GOT3 (cell line): ENCODE data around the gene ANG.

Experiments
- DNase-seq: peaks from one replicate; lab custom pipeline; 2025; ENCODE audit warnings: mixed read lengths; lab: John Stamatoyannopoulos, UW

ANG gene

GRCh38 chr14:20676072-20676471 is 12.5 kb upstream of the ANG start:
- DNase-seq = no peak

DNA sequence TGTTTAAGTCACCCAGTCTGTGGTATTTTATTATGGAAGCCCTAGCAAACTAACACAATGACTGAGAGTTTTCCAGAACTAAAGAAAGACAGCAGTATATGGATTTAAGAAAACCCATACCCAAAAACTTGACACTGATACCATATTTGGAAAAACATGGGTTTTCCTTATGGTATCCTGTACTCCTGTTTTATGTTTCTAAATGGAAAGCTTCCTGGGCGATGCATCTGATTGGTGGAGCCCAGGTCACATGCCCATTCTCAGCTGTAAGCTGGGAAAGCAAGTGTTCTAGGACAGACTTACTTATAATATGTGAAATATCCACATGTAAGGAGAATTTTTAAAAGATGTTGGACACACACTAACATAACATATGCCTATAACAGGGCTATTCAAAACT is 8.7 kb upstream of the ANG start:
- no peak for DNase-seq

- no peak for DNase-seq
Observed at GRCh38 chr14:20680363-20680762, 8.2 kb upstream of the ANG start.

- DNase-seq = no peak
Observed at GRCh38 chr14:20680843-20681347, 7.7 kb upstream of the ANG start.

GRCh38 chr14:20681348-20682126 is 7.0 kb upstream of the ANG start:
- DNase-seq = peak; percentile 27

DNA sequence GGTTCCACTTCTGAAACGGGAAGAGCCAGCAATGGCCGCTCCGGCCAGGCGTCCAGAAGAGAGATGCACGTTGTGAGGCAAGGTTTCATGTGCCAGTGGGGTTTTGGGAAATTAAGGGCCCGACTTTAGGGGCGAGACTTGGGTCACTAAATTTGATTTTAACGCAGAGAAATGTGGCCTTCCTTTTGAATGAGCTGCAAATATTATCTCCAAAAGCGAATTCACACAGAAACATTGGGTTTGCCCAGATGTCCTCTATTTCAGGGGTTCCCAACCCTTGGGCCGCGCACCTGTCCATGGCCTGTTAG is 6.5 kb upstream of the ANG start:
- no peak for DNase-seq

DNA sequence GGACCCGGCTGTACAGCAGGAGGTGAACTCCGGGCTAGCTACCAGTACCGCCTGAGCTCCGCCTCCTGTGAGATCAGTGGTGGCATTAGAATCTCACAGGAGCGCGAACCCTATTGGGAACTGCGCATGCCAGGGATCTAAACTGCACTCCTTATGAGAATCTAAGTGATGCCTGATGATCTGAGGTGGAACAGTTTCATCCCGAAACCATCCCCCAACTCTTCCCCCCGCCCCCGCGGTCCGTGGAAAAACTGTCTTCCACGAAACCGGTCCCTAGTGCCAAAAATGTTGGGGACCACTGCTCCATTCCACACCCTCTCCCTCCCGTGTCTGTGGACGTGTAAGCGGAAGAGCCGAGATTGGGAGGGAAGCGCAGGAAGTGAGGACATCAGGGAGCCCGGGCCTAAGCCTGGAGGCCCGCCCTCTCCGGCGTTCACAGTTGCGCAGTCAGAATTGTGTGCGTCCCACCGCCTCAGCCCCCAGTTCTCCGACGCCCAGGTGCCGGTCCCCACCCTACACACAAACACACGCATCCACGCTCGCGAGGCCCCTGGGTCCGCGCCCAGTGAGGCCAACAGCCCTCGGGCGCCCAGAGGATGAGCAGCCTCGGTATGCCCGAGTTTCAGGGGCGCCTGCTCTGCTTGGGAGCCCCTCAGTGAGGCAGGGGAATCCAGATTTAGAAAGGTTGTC is 6.0 kb upstream of the ANG start:
- DNase-seq = peak; percentile 21

DNA sequence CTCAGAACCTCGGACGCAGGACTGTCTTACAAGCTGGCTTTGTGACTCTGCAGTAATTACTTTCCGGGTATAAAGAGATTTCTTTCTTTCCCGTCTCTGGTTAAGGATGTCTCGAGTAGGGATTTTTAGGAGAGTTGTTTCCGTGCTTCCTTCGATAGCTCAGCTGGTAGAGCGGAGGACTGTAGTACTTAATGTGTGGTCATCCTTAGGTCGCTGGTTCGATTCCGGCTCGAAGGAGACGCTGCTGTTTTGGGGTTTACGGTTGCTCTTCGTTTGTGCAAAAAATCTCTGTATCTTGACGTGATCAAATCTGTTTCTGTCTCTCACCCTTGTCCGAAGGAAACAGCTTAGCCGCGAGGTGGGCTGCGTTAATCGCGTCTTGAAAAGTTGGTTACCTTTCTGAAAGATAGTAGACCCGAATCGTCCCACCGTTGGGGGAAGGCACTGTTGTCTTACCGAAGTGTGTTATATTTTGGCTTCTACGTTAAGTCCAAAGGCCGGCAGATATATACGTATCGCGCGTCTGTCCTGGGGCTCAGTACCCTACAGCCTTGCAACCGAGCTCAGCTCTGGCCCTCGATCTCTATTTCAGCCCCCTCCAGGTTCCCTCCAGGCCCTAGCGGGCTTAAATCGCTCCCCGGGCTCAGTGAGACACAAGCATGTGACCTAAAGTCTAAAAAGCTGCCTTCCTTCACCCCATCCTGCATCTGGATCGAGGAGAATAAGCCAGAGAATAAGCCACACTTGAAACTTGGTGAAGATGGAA is 5.3 kb upstream of the ANG start:
- DNase-seq = peak; percentile 43

DNA sequence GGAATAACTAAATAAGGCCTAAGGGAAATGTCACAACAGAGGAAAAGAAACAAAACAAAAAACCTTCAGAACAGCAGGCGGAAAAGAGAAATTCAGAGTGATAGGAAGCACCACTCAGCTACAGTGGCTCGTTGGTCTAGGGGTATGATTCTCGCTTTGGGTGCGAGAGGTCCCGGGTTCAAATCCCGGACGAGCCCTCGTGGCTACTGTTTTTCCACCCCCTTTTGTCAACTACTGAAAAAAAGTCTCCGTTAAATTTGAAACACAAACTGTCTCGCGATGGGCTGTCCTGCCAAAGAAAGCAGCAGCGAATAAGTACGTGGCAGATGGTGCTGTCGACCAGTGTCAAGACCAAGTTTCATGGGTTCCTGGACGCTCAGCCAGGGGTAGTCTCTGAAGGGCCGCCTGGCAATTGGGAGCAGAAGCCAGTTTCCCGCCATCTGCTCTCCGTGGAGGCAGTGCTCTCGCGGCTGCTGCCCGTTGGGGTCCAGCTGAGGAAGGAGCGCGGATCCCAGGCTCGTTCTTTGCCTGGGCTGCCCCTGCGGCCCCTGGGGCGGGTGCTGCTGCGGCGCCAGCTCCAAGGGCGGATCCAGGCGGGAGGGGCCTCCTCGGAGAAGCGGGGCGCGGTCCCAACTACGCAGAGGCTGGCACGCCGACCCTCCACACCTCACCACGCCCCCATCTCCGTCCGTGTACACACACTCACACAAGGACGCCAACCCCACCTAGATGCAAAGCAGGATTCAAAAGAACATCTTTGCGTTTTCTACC is 4.5 kb upstream of the ANG start, which contains the start of gene RNASE4:
Gene RNASE4, plus strand, starts transcription at position 670 of the 771 bp plus-strand sequence. CDS start 14,812 bp downstream, outside the sequence.
- peak; percentile 16 for DNase-seq

DNA sequence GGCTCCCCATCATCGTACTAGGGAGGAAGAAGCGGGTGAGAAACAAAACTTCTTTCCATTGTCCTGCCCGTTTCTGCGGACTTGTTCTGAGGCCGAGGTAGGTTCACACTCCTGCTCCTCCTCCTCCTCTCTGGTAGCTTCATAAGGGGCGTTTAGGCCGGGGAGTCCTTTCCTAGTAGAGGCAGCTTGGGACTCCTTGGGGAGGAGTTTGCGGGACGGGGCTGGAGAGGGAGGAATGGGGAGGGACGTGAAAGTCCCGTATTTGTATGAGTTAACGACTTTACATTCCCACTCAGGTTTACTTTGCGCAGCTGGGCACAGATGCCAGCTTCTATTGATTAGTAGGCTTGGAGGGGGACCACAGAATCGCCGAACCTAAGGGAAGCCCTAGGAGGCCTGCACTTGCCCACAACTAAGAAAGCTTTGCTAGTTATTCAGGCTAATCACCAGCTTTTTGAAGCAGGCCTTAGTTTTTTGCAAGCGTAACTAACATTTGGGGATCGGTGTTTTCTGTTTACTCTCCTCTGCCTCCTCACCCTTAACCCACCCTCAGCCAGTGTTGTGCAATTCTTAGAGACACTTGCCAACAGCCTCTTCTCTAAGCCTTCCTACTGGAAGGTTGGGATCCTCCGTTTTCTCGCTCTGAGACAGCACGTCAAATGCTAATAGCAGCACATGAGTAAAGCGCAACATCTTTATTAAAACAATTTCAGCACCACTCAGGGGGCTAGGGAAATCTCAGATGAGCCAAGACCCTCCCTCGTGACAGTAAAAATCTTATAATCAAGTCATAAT is 3.7 kb upstream of the ANG start:
- DNase-seq = no peak

GRCh38 chr14:20686386-20687143 is 2.0 kb upstream of the ANG start:
- DNase-seq = no peak

DNA sequence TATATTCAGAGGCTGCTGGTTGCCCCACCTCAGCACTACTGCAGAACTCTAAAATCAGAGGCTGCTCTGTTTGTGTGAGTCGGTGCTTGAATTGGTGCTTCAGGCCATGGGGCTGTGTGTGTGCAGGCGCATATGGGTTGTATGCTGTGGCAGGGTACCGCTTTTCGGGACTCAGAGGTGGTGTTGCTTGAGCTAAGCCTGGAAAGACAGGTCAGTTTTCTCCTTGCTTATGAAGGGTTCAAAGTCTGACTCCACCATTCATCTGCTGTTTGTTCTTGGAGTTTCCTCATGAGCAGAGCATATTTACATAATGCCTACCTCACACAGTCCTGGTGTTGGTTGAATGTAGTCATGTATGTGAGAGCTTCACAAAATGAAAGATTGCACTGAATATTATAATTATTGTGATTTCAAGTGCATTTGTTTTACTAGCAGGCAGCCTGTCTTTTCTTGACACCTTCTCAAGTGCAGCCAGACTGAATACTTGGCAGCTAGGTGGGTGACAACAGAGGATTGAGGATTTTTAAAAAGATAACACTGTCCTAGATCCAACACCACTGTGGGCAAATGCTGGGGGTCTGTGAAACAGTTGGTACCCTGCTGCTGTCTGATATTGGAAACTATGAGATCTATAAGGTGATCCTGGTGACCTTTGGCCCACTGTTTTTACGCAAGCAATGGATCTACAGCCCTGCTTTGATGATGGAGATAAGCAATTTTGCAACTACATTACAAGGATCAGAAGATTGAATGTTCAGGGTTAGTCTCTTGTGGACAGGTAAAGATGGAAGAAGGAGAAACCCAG is 1.0 kb upstream of the ANG start:
- DNase-seq = no peak

DNA sequence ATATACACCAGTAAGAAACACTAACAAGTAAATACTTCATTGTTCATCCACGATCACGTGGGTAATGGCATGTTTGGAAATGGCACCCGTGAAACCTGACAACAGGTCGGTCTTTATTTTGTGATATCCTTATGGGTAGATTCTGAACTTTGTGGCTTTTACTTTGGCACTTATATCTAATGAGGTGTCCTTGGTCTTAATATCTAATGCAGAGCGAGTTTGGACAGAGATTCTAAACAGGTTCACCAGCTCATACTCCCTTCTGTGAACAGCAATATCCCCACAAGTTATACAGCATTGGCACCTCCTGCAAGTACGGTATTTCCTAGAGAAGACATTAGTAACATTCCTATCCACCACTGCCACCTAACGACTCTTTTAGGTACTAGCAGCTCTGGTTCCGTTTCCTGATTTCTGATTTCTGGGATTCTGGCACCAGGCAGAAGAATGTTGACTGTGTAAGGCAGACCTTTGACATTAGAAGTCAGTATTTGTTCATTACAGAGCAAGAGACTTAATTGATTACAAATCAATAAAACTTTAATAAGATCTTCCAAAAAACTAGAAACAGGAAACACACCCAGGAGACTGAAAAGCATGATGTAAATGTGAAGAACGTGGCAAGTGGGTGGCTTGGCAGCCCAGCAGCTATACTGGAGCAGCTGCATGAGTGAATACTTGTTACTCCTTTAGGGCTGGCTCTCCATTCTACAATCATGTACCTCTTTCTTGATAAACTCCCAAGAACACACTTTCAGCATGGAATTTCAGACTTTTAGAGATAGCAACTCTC is 2.5 kb downstream of the ANG start:
- DNase-seq = no peak

GRCh38 chr14:20692116-20692751 is 3.7 kb downstream of the ANG start:
- DNase-seq = no peak

DNA sequence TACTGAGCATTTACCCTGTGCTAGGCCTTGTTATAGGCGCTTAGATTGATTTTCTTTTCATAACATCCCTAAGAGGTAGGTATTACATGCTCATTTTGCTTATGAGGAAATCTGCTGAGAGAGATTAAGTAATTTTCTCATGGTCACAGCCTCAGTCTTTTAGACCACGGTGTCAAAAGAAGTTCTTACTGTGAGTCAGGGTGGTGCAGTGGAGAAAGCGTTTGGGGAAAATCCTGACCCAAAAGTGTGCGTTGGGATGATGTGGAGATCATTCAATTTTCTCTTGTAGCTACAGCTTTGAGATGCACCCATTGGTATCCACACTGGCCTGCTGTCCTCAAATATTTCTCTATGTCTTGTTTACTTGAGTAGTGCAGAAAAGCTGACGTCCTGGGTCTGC is 8.2 kb downstream of the ANG start:
- no peak for DNase-seq

GRCh38 chr14:20697273-20698017 is 8.9 kb downstream of the ANG start:
- no peak for DNase-seq

- no peak for DNase-seq
Observed at GRCh38 chr14:20698018-20698329, 9.4 kb downstream of the ANG start.

DNA sequence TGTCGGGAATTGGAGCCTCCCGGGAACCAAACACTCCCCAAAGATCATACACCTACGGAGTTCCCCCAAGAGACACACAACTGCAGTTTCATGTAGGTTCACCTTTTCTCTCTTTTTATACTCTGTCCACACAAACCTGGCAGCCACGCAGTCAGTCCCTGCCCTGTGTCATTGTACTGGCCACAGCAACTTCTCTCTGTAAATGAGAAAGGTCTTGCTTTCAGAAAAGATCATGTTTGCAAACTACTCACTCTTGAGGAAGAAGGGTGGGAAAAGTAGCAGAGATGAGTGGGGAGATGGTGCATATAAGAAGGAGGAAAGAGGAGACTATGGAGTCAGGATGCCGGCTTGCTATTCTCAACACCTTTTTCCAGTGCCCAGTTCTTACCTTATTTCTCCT is 10.4 kb downstream of the ANG start:
- DNase-seq = no peak
